ENCODE data around the gene SERPINH1.
A peak's percentile ranks its signal among the peaks of the same experiment; 100 is the strongest.

SERPINH1 gene

GRCh38 chr11:75572744-75573143 is 10.7 kb downstream of the SERPINH1 start:
- no peak for DNase-seq (ENCODE audit: low spot score)
- TF ChIP-seq, protein P1, sequence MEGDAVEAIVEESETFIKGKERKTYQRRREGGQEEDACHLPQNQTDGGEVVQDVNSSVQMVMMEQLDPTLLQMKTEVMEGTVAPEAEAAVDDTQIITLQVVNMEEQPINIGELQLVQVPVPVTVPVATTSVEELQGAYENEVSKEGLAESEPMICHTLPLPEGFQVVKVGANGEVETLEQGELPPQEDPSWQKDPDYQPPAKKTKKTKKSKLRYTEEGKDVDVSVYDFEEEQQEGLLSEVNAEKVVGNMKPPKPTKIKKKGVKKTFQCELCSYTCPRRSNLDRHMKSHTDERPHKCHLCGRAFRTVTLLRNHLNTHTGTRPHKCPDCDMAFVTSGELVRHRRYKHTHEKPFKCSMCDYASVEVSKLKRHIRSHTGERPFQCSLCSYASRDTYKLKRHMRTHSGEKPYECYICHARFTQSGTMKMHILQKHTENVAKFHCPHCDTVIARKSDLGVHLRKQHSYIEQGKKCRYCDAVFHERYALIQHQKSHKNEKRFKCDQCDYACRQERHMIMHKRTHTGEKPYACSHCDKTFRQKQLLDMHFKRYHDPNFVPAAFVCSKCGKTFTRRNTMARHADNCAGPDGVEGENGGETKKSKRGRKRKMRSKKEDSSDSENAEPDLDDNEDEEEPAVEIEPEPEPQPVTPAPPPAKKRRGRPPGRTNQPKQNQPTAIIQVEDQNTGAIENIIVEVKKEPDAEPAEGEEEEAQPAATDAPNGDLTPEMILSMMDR (IDR thresholded peaks at IDR 0.05; ENCODE audit: borderline replicate concordance, control extremely low read depth, extremely low read depth, insufficient read depth, missing control alignments), result no peak
- in situ Hi-C loops (cut with MboI; ENCODE audit: low sequenced_read_pairs, unreplicated experiment), result no loop called here

DNA sequence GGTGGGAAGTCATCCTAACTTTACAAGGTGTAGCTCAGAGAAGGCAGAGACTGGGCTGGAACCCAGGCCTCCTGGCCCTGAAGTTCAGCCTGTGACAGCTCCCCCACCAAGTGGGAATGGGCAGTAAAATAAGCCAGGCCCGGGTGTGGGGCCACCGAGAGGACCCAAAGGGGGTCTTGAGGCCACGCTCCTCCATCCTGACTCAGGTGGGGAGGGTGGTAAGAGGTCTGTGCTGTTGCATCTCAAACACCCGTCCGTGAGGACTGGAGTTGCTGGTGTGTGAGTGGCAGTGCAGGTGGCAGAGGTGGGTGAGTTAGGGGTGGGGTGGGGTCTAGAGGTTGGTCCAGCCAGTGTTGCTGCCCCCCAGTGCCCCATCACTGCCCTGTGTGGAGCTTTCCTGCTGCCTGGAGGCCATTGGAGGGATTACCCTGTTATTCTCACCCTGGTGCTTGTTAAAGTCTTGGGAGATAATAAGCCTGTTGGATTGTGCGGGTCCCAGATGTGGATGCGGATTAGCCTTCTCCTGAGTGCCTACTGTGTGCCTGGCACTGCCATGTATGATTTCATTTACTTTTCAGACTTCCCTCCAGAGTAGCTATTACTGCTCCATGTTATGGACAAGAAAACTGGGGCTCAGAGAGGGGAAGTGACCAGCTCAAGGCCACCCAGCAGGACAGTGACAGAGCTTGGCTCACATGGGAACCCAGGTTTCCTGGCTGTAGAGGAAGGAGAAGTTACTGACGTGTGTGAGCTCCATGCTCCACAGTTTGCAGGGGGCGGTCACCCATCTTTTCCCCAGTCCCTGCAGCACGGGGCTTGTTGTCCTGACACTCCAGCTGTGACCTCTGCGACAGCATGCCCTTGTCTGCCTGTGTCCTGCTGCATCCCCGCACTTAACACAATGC is 12.9 kb downstream of the SERPINH1 start:
- in situ Hi-C loops (cut with MboI; ENCODE audit: low sequenced_read_pairs, unreplicated experiment), result no loop called here
- TF ChIP-seq, protein P1 (IDR thresholded peaks at IDR 0.05; ENCODE audit: borderline replicate concordance, control extremely low read depth, extremely low read depth, insufficient read depth, missing control alignments), result no peak
- DNase-seq (ENCODE audit: low spot score), result no peak

DNA sequence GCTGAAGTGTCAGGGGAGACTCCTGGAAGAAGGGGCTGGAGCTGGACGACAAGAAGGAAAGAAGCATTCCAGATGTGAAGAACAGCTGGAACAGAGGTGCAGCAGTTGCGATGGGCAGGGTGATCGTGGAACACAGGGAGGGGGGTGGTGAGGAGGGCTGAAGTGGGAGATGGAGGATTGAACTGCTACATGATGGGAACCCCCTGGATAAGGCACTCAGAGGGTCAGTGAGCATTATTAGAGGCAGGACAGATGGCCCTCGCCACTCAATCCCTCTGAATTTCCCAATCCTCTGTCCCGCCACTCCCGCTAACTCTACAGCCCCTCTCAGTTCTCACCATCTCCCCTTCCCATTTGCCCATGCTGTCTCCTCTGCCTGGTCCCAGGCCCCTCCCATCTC is 14.0 kb downstream of the SERPINH1 start:
- DNase-seq (ENCODE audit: low spot score), result no peak
- in situ Hi-C loops (cut with MboI; ENCODE audit: low sequenced_read_pairs, unreplicated experiment), result no loop called here

GRCh38 chr11:75576499-75576918 is 14.5 kb downstream of the SERPINH1 start:
- TF ChIP-seq, protein P1 (IDR thresholded peaks at IDR 0.05; ENCODE audit: borderline replicate concordance, control extremely low read depth, extremely low read depth, insufficient read depth, missing control alignments), result no peak
- DNase-seq (ENCODE audit: low spot score), result peak; percentile 70
- in situ Hi-C loops (cut with MboI; ENCODE audit: low sequenced_read_pairs, unreplicated experiment), result no loop called here

More for the DNA sequence above, 14.0 kb downstream of the SERPINH1 start:
- TF ChIP-seq, protein P1 (IDR thresholded peaks at IDR 0.05; ENCODE audit: borderline replicate concordance, control extremely low read depth, extremely low read depth, insufficient read depth, missing control alignments), result no peak

DNA sequence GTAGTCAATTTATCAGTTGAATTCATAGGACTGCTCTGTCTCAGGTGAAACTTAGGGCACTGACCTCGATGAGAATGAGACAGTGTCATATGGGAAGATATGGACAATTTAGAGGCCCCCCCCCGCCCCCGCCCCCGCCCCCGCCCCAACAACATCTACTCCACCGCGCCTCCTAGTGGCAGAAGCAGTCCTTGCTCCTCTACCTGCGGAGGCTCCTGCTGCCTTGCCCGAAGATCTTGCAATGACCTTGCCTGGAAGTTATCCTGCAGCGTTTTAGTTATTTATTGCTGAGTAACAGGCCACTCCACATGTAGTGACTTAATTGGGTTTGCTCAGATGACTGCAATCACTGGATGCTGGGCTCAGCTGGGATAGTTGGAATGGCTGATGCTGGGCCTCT is 15.2 kb downstream of the SERPINH1 start:
- TF ChIP-seq, protein P1 (IDR thresholded peaks at IDR 0.05; ENCODE audit: borderline replicate concordance, control extremely low read depth, extremely low read depth, insufficient read depth, missing control alignments), result peak; percentile 17
- in situ Hi-C loops (cut with MboI; ENCODE audit: low sequenced_read_pairs, unreplicated experiment), result no loop called here
- DNase-seq (ENCODE audit: low spot score), result no peak

- no peak for DNase-seq (ENCODE audit: low spot score)
- in situ Hi-C loops (cut with MboI; ENCODE audit: low sequenced_read_pairs, unreplicated experiment), result no loop called here
- TF ChIP-seq, protein P1 (IDR thresholded peaks at IDR 0.05; ENCODE audit: borderline replicate concordance, control extremely low read depth, extremely low read depth, insufficient read depth, missing control alignments), result no peak
These were observed 16.9 kb downstream of the SERPINH1 start for GRCh38 chr11:75578977-75579376.
